ENCODE results near the gene GADD45B.

- TF ChIP-seq GABPA (IDR thresholded peaks at IDR 0.05; ENCODE audit: low read depth), result no peak
- TF ChIP-seq CTCF (IDR thresholded peaks at IDR 0.05 in 2 of 3, conservative IDR thresholded peaks at IDR 0.05 in 1 of 3; ENCODE audit: control insufficient read depth in 2 of 3, extremely low read depth in 1 of 3, insufficient read depth in 1 of 3, low read depth in 3 of 3, low read length in 3 of 3), result peak in 2 of 3 experiments; percentile 20 to 26; a peak in 1 of 6 replicates
- no peak for TF ChIP-seq MXI1 (IDR thresholded peaks at IDR 0.05; ENCODE audit: low read depth, low read length)
- no peak; the same call in none of the 2 replicates for TF ChIP-seq POLR2AphosphoS5 (IDR thresholded peaks at IDR 0.05; ENCODE audit: low read length)
- TF ChIP-seq CBFB (IDR thresholded peaks at IDR 0.05; ENCODE audit: low read depth), result peak; percentile 47; the same call in 1 of the 2 replicates
- no peak for TF ChIP-seq TCF7 (IDR thresholded peaks at IDR 0.05; ENCODE audit: borderline replicate concordance)
- TF ChIP-seq SMC3 (IDR thresholded peaks at IDR 0.05; ENCODE audit: borderline replicate concordance, low read length), result no peak
- TF ChIP-seq SPI1 (IDR thresholded peaks at IDR 0.05; ENCODE audit: borderline replicate concordance, insufficient read depth, low read depth, low read length), result no peak
Observed at GRCh38 chr19:2478278-2478755, 2.4 kb downstream of the GADD45B start.
